ENCODE results near the gene CTXN1. TPM values are rescaled to one million over a fixed set of nuclear protein-coding genes. Genes with fewer than 3 reads are reported as not detected.
A peak's percentile ranks its signal among the peaks of the same experiment; 100 is the strongest.

Gene CTXN1
- total RNA-seq, 2 experiments from 2014 or later = 1.0 TPM; not detected in 1

DNA sequence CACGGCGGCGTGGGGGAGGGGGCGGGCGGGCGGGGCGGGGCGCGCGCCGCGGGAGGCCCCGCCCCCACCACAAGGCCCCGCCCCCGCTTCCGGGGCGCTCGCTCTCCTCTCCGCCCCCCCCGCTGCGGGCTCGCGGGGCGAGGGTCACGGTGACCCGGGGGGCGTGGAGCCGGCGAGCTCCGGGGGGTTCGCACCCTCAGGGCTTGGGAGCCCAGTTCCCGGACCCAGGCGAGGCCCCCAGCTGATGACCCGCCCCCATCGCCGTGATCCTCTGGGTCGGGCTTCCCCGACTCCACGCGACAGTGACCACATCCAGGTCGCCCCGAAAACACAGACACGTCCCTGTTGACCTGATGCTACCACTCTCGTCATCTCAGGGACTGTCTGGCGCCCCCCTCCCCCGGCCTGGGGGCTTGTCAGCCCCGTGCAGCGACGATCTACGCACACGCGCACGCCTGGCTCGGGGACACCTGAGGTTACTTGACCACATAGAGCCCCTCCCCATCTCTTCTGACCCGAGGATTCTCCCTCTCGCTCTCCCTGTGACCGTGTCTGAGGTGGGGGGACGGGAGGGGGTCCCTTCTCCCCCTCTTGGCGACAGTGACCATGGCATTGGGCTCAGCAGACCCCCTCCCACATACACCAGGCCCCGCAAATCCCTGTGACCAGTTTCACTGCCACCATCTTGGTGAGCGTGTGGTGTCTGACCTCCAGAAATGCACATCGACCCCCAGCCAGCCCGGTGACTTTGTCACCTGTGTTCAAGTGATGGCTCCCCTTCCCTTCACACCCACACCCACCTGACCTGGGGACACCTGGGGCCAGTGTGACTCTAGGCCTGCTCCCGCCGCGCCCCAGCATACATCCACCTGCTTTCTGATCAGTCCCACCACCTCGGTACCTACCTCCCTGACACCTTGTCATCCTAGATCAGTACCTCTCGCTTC is 21.6 kb downstream of the CTXN1 start:
- peak; percentile 64 for DNase-seq (ENCODE audit: low spot score)
- BruUV-seq (replicated peaks) = TSS peak; percentile 70
- peaks cover 19% of the 10 kb centered on the region for H3K4me1 ChIP-seq (ENCODE audit: insufficient read depth, low read length, poor library complexity, severe bottlenecking)

DNA sequence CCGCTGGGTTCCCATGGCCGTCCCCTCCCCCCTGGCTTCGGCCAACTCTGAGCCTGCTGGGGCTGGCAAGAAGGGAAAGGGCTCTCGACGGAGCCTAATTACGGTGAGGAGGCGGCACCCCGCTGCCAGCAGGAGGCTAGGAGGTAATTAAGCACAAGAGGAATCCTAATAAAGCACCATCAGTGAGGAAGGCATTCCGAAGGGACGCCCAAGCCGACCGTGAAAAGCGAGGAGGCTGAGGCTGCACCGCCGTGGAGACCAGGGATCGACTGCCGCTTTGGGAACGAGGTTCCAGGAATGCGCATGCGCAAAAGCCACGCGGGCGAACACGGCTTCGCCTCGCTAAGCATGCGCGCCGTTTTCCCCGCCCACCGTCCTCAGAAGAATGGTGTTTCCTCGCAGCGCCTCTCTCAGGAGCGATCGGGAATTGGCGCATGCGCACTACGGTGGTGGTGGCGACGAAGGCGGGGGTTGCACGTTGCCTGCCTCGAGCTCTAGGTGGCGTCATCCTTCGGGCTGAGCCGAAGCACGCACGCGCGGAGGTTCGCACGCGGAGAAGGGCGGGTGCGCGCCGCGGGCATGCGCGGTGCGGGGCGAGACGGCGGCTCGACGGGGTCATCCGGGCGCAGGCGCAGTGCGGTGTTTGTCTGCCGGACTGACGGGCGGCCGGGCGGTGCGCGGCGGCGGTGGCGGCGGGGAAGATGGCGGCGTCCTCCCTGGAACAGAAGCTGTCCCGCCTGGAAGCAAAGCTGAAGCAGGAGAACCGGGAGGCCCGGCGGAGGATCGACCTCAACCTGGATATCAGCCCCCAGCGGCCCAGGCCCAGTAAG is 22.5 kb downstream of the CTXN1 start, which contains the start of gene MAP2K7:
MAP2K7 (plus strand) TSS at position 634 of the 830 bp plus-strand sequence; CDS start at position 702, 68 bp downstream.
- TF ChIP-seq, protein P1, sequence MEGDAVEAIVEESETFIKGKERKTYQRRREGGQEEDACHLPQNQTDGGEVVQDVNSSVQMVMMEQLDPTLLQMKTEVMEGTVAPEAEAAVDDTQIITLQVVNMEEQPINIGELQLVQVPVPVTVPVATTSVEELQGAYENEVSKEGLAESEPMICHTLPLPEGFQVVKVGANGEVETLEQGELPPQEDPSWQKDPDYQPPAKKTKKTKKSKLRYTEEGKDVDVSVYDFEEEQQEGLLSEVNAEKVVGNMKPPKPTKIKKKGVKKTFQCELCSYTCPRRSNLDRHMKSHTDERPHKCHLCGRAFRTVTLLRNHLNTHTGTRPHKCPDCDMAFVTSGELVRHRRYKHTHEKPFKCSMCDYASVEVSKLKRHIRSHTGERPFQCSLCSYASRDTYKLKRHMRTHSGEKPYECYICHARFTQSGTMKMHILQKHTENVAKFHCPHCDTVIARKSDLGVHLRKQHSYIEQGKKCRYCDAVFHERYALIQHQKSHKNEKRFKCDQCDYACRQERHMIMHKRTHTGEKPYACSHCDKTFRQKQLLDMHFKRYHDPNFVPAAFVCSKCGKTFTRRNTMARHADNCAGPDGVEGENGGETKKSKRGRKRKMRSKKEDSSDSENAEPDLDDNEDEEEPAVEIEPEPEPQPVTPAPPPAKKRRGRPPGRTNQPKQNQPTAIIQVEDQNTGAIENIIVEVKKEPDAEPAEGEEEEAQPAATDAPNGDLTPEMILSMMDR (conservative IDR thresholded peaks at IDR 0.05; ENCODE audit: low read length) = peak; percentile 81
- no peak for TF ChIP-seq EZH2phosphoT487 (IDR thresholded peaks at IDR 0.05; ENCODE audit: borderline replicate concordance, low read depth, low read length)
- H3K9me3 ChIP-seq (ENCODE audit: low read length) = no peaks in the 10 kb centered on the region
- H3K4me2 ChIP-seq (ENCODE audit: low read length) = peak within 1 kb of the TSS; percentile 100
- H4K20me1 ChIP-seq (ENCODE audit: insufficient read depth, low read length) = 0 out of 2 replicates have a peak, but pooled peaks cover 9% of the 10 kb centered on the region
- peak within 1 kb of the TSS; percentile 75; the same call in 1 of the 2 replicates for H2AFZ ChIP-seq (ENCODE audit: low read length)
- peak within 1 kb of the TSS; percentile 96 for H3K4me3 ChIP-seq (ENCODE audit: low read depth, low read length, poor library complexity, severe bottlenecking)
- no TSS peak for BruUV-seq (replicated peaks)
- peaks cover 13% of the 10 kb centered on the region; the same call in 1 of the 2 replicates for H3K36me3 ChIP-seq (ENCODE audit: insufficient read depth, low read length)
- H3K9me2 ChIP-seq (ENCODE audit: insufficient read depth, low read length) = no peaks in the 10 kb centered on the region
- H3K4me1 ChIP-seq (ENCODE audit: insufficient read depth, low read length, poor library complexity, severe bottlenecking) = peaks cover 19% of the 10 kb centered on the region
- H3K27ac ChIP-seq (ENCODE audit: low read depth, low read length, poor library complexity, severe bottlenecking) = peak within 1 kb of the TSS; percentile 18
- POLR2A ChIA-PET = interaction anchor here (0.7 to 0.8 kb wide), 2 partner anchors 11 to 298 kb away, joined by 3 read pairs; no protein-coding TSS in a partner anchor
- peak; percentile 99 for DNase-seq (ENCODE audit: low spot score)
- H3K79me2 ChIP-seq (ENCODE audit: insufficient read depth, low read depth, low read length) = peaks cover 22% of the 10 kb centered on the region
- intact Hi-C loops (cut with micrococcal nuclease; ENCODE audit: unreplicated experiment) = no loop called here
- CTCF ChIA-PET (ENCODE audit: unreplicated experiment) = interaction anchor here (0.5 to 1.2 kb wide), 3 partner anchors 17 to 325 kb away, joined by 3 read pairs; no protein-coding TSS in a partner anchor

More for the DNA sequence above, 21.6 kb downstream of the CTXN1 start:
- Histone ChIP-seq H3K27ac (ENCODE audit: low read depth, low read length, poor library complexity, severe bottlenecking) (peak overlapping the region; percentile 18), H3K79me2 (ENCODE audit: insufficient read depth, low read depth, low read length) (peaks cover 22% of the 10 kb centered on the region), H3K36me3 (ENCODE audit: insufficient read depth, low read length) (peaks cover 13% of the 10 kb centered on the region; the same call in 1 of the 2 replicates), H3K4me2 (ENCODE audit: low read length) (peak overlapping the region; percentile 97), H3K9me2 (ENCODE audit: insufficient read depth, low read length) (no peaks in the 10 kb centered on the region), H4K20me1 (ENCODE audit: insufficient read depth, low read length) (0 out of 2 replicates have a peak, but pooled peaks cover 9% of the 10 kb centered on the region), H3K4me3 (ENCODE audit: low read depth, low read length, poor library complexity, severe bottlenecking) (peak overlapping the region; percentile 96), H3K9me3 (ENCODE audit: low read length) (no peaks in the 10 kb centered on the region), H2AFZ (ENCODE audit: low read length) (no peak overlapping the region)
- POLR2A ChIA-PET = no interaction called here
- intact Hi-C loops (cut with micrococcal nuclease; ENCODE audit: unreplicated experiment) = no loop called here
- CTCF ChIA-PET (ENCODE audit: unreplicated experiment) = interaction anchor here (0.5 to 1.2 kb wide), 3 partner anchors 16 to 325 kb away, joined by 3 read pairs; no protein-coding TSS in a partner anchor
- TF ChIP-seq, protein P1 (conservative IDR thresholded peaks at IDR 0.05; ENCODE audit: low read length) = no peak
- no peak for TF ChIP-seq EZH2phosphoT487 (IDR thresholded peaks at IDR 0.05; ENCODE audit: borderline replicate concordance, low read depth, low read length)

All from OCI-LY7 (cell line).